Inferior parietal cortex (tissue), 1 donor: ENCODE measurements around the gene RBM12.

ENCODE experiments used
- DNase-seq: peaks from one replicate; pipeline ENCODE4 v3.0.0-alpha.2; 2016; ENCODE audit errors: extremely low spot score

The RBM12 gene

GRCh38 chr20:35600993-35601973, 63.4 kb downstream of the RBM12 start:
- no peak for DNase-seq

- DNase-seq = no peak
Measured at GRCh38 chr20:35600176-35600992, 64.3 kb downstream of the RBM12 start.

- no peak for DNase-seq
Measured at GRCh38 chr20:35599776-35600120, 65.0 kb downstream of the RBM12 start.
